Measurements from ENCODE around the gene GPC6.
A peak's percentile ranks its signal among the peaks of the same experiment; 100 is the strongest.

GPC6 gene

GRCh38 chr13:93975242-93975641 is 748.6 kb downstream of the GPC6 start:
- no peak for DNase-seq (ENCODE audit: low read depth)

DNA sequence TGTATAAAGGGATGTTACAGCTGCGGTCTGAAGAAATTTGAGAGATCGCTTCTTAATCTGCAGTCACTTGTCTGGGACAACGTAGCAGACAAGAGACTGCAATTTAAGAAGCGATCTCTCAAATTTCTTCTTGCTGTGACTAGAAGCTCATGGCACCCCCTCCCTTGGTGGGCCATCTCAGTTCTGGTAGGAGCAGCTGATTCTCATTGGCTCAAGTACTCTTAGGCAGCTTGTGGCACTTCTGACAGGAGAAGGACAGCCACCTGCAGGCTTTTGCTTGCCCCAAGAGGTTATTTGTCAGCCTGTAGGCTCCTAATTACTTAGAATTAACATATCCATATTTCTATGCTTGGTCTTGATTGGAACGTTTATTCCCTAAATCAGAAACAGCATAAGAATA is 749.9 kb downstream of the GPC6 start:
- DNase-seq (ENCODE audit: low read depth): no peak

DNA sequence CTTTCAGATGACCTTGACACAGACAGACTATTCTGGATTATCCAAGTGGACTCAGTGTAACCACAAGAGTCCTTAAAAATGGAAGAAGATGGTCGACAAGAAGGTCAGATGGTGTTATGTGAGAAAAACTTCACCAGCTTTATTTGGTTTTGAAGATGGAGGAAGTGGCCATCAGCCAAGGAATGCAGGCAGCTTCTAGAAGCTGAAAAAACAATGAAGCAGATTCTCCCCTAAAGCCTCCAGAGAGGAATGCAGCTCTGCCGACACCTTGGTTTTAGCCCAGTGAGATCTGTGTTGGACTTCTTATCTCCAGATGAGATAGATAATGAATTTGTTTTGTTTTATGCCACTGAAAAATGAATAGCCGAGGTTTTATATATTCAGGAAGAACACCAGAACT is 751.4 kb downstream of the GPC6 start:
- no peak for DNase-seq (ENCODE audit: low read depth)

DNA sequence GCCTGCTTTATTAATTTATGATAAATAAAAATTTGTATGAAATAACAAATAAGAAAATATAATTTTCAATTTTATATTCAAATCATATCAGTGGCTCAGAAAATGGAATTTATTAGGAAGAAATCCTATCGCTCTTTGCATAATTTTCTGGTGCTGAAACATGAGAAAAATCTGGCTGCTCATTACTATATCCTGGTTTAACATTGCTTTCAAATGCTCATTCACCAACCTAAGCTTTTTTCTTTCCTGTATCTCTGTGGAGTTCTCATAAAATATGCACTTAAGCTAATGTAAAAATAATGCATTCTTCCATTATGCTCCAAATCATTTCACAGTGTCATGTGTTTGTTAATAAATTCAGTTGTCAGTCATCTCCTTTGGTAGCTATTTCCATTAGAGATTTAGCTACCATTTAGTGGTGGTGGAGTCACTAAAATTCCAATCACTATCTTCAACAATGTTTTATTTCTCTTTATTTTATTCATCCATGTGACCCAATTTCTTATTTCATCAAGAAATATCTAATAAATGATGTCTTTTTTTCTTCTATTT is 754.9 kb downstream of the GPC6 start:
- DNase-seq (ENCODE audit: low read depth): no peak

DNA sequence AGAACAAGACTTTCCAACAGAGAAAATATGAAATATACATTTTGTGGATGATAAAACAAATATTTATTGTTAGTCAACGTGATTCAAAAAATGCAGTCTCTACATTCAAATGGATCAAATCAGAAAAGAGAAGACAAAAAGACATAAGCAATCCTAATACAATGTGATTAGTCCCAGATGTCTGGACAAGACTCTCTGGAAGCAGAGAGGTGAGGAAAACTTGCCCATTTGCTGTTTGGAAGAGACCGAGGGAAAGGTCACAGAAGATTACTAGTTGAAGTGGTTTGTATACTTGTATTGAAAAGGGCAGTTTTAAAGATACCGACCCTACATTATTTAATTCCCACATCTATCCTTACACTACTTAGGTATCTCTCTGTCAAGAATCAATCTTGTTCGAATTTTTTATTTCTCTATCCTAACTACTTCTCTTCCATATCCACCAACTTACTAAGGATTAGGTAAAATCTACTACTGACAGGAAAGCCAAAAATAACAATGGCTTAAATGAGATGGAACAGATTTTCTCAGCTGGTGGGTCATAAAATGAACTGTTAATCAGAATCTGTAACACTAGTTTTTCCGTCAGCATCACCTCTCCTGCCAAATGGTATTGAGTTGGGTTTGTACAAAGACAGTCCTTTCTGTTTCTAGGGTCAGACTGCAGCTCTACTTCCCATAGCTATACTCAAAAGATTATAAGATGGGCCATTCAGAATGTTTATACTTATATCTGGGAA is 755.7 kb downstream of the GPC6 start:
- no peak for DNase-seq (ENCODE audit: low read depth)

GRCh38 chr13:93984052-93984451 is 757.4 kb downstream of the GPC6 start:
- no peak for DNase-seq (ENCODE audit: low read depth)

- DNase-seq (ENCODE audit: low read depth): no peak
Measured at GRCh38 chr13:93984876-93985275, 758.3 kb downstream of the GPC6 start.

DNA sequence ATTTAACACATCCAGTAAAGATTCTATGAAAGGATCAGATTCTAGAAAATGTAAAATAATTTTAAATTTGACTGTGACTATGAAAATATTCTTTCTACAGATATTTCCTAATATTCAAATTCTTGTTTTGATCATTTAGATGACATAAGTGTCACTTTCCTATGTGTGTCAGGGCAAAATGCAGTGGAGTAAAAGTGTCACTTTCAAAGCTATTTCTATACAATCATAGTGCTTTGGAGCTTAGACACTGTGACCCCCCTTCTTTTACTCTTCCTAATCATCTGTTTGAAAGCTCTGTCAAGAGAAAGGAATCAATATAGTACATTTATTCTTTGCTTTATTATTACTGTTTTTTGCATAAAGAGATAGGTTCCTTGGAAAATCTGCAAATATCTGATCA is 760.9 kb downstream of the GPC6 start:
- no peak for DNase-seq (ENCODE audit: low read depth)

- DNase-seq (ENCODE audit: low read depth): no peak
Measured at GRCh38 chr13:93991569-93991968, 765.0 kb downstream of the GPC6 start.

DNA sequence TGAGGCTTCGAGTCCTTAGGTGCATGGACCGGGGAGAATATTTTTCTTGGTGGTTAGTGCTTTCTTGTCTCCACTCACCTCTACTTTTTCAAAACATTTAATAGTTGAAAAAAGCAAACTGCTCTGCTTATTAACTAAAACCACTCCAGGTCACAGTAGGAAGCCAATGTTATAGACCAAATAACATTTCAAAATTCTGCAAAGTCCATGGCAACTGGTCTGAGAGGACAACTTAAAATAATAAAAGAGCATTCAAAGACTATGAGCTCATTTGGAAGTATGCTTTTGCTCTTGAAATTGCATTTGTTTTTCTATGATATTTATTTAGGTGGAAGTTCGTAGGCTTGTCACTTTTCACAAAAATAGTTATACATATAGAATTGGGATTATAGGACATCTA is 769.9 kb downstream of the GPC6 start:
- DNase-seq (ENCODE audit: low read depth): no peak

DNA sequence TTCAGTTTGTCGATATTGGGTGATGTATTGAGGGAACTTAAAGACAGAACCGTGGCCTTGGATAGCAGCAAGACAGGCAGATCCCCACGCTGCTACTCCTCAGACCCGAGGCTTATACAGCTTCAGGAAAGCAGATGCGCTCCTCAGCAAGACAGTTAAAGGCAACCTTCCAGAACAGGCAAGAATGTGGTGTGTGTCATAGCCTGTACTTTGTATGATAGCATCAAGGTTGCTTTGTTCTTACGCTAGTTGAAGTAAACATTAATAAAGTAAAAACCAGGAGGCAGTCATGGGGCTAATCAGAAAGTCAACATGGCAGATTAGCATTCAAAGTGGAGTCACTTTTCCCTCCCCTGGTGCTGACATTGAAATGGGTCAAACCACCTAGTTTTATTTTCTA is 779.7 kb downstream of the GPC6 start:
- no peak for DNase-seq (ENCODE audit: low read depth)

DNA sequence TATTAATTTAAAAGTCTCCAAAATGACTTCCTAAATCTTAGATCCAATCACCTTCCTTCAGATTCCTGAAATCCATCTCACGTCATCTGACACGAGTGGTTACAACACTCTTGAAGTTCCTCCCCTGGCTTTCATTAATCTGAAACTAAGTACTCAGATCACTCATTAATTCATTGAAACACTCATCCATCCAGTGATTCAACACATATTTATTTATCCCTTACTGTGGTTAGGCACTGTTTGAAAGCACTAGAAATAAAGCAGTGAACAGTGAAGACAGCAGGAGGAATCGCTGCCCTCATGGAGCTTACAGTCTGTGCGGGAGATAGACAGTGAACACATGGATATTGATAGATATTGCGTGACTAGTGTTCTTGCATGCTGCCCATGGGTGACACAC is 780.5 kb downstream of the GPC6 start:
- no peak for DNase-seq (ENCODE audit: low read depth)

DNA sequence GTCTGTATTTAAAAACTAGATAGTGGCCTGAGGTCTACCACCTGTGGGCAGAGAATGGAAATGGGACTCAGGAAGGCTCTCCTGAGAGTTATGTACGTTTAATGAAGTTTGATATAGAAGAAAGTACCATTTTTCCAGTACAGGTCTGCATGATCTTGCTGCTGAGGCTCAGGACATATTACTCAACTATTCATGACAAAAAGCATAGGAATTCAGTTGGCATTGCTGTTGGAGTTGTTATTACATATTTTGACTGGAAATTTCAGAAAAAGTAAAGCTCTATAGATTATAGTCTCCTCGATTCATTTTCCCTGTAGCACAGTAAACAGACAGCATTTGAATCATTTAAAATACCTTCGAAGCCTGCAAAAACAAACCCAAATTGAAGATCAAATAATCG is 783.1 kb downstream of the GPC6 start:
- peak; percentile 26 for DNase-seq (ENCODE audit: low read depth)

DNA sequence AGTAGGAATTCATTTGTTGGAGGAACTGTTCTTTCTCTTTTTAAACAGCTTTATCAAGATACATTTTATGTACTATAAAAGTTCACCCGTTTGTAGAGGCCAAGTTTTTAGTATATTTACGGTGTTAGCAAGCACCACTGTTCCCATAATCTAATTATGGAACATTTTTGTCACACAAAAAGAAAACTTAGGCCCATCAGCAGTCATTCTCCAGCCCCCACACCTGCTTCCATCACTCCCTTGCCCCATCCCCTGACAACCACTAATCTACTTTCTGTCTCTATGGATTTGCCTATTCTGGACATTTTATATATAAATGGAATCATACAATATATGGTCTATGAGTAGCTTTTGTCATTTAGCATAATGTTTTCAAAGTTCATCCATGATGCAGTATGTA is 787.9 kb downstream of the GPC6 start:
- no peak for DNase-seq (ENCODE audit: low read depth)

GRCh38 chr13:94020426-94020825 is 793.8 kb downstream of the GPC6 start:
- DNase-seq (ENCODE audit: low read depth): no peak

- peak; percentile 3 for DNase-seq (ENCODE audit: low read depth)
Measured at GRCh38 chr13:94020833-94021232, 794.2 kb downstream of the GPC6 start.

DNA sequence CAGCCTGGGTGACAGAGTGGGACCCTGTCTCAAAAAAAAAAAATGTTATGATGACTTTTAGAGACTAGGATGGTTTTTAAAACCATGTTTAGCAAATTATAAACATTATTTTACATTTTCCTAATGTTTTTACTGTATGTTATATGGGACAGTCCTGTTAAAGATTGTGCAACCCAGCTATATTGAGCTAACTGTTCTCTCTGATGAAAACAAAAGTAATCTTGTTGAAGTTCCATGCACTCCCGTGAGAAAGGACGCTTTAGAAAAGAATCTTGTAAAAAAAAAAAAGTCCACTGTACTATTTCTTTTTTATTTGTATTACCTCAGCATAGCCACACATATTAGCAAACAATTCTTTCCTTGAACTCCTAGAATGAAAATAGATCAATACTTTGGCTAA is 801.6 kb downstream of the GPC6 start:
- DNase-seq (ENCODE audit: low read depth): no peak

DNA sequence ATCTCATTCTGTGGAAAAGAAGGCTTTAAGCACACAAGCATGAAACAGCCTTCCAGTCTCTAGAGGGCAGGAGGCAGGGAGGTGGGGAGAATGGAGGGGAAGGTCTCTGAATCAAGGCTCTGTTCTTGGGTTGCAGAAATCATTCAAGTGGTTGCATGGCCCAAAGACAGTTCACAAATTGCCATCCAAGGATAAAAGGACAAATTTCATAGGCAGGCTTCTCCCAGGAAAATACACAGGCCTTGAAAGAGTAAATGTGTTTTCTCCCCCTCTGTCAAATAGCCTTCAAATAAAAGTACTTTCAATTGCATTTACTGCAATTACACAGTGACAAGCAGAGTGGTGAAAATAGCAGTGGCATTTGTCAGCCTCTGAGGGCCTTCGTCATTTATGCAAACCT is 802.0 kb downstream of the GPC6 start:
- no peak for DNase-seq (ENCODE audit: low read depth)

- no peak for DNase-seq (ENCODE audit: low read depth)
Measured at GRCh38 chr13:94030415-94031119, 804.0 kb downstream of the GPC6 start.

DNA sequence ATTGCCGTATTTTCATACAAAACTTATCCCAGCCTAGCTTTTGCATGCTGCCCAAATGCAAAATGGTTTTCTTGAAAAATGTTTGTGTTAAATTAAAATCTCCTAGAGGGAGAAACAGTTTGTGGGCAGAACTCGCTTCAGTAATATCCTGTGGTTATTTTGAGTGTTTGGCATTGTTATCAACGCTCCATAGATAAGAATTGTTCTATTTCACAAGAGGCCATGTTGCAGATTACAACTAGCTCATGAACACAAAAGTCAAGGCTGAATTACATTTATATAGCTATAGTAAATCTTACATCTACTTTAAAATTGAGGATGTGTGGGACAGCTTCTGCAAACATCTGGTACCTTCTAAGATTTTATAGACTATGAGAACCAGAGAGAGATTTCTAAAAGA is 805.0 kb downstream of the GPC6 start:
- DNase-seq (ENCODE audit: low read depth): no peak

- no peak for DNase-seq (ENCODE audit: low read depth)
Measured at GRCh38 chr13:94033098-94033497, 806.5 kb downstream of the GPC6 start.

GRCh38 chr13:94033830-94034642 is 807.4 kb downstream of the GPC6 start:
- no peak for DNase-seq (ENCODE audit: low read depth)

- no peak for DNase-seq (ENCODE audit: low read depth)
Measured at GRCh38 chr13:94050039-94050438, 823.4 kb downstream of the GPC6 start.
